Colonic mucosa (tissue), 4 donors: Measurements from ENCODE around the gene GNGT1. TPM values are rescaled to one million over a fixed set of nuclear protein-coding genes. Genes with fewer than 3 reads are reported as not detected.

Experiments
- DNase-seq: peaks from one replicate; pipeline ENCODE4 v3.0.0-alpha.2; 2020
- H3K27ac ChIP-seq: fragments of 200-600 bp; one replicate; pipeline ENCODE4 v1.8.0; 2021
- H3K27me3 ChIP-seq: fragments of 200-600 bp; one replicate; pipeline ENCODE4 v1.8.0; 2021
- H3K36me3 ChIP-seq: fragments of 200-600 bp; one replicate; pipeline ENCODE4 v1.8.0; 2021
- H3K4me1 ChIP-seq: fragments of 200-600 bp; one replicate; pipeline ENCODE4 v1.8.0; 2021; ENCODE audit warnings: mild to moderate bottlenecking
- H3K4me3 ChIP-seq: fragments of 200-600 bp; one replicate; pipeline ENCODE4 v1.8.0; 2021
- H3K9ac ChIP-seq, 2 donors: one replicate each; pipeline ENCODE4 v1.7.0; 2013; ENCODE audit warnings: control low read depth in 2 of 2, low read depth in 2 of 2, low read length in 2 of 2
- H3K9me3 ChIP-seq: fragments of 200-600 bp; one replicate; pipeline ENCODE4 v1.8.0; 2021
- intact Hi-C: fragments of 100-400 bp; cut with DNase I; formaldehyde crosslinking; loops from one replicate; pipeline ENCODE4 v1.14.1; 2022
- total RNA-seq, 2 donors: library from RNA; stranded (reverse); fragmentation: NEBNext Ultra II Directional in 1 of 2; extraction: Animal tissue kit (Norgen Biotek cat#: 25700) in 1 of 2; gene quantifications; one replicate each; pipeline ENCODE4 v1.2.1, GENCODE V29; 2021
- TF ChIP-seq, protein P1 (sequence below): fragments of 200-600 bp; IDR thresholded peaks from one replicate; pipeline ENCODE4 v1.8.0; 2022; ENCODE audit warnings: antibody characterized with exemption, mild to moderate bottlenecking
- donor health status: healthy.
- donor health status: DM: no; HTN: no; CAD: no.
- donor health status: DM: no; HTN: no; CAD: no.

The GNGT1 gene
- total RNA-seq: not detected

DNA sequence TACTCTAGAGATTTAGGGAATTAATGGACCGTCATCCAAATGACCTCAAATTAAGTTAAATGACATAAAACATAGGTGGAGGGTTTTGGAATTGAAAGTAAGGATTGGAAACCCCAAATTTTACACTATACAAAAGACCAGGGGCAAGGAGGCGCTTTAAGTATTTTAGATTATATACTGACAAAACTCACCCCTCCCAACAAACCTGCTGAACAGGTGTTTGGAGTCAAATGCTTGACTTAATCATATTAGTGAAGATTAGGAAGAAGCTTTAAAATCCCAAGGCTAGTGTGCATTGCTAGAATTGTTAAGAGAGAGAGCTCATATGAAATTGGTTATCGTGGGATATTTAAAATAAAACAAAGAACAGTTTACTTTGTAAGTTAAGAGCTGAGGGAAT lies at the start of gene GNGT1:
GNGT1 (plus strand) TSS at position 301 of the 400 bp plus-strand sequence. CDS start 180 bp downstream, outside the sequence.
- intact Hi-C loops: no loop called here
- Histone ChIP-seq H3K4me3 (no peak within 1 kb of the TSS), H3K36me3 (no peaks in the 10 kb centered on the region), H3K27me3 (no peaks in the 10 kb centered on the region), H3K27ac (no peak within 1 kb of the TSS), H3K9ac (no peak within 1 kb of the TSS), H3K4me1 (no peaks in the 10 kb centered on the region), H3K9me3 (no peaks in the 10 kb centered on the region)
- TF ChIP-seq, protein P1, sequence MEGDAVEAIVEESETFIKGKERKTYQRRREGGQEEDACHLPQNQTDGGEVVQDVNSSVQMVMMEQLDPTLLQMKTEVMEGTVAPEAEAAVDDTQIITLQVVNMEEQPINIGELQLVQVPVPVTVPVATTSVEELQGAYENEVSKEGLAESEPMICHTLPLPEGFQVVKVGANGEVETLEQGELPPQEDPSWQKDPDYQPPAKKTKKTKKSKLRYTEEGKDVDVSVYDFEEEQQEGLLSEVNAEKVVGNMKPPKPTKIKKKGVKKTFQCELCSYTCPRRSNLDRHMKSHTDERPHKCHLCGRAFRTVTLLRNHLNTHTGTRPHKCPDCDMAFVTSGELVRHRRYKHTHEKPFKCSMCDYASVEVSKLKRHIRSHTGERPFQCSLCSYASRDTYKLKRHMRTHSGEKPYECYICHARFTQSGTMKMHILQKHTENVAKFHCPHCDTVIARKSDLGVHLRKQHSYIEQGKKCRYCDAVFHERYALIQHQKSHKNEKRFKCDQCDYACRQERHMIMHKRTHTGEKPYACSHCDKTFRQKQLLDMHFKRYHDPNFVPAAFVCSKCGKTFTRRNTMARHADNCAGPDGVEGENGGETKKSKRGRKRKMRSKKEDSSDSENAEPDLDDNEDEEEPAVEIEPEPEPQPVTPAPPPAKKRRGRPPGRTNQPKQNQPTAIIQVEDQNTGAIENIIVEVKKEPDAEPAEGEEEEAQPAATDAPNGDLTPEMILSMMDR: no peak
- DNase-seq: no peak

DNA sequence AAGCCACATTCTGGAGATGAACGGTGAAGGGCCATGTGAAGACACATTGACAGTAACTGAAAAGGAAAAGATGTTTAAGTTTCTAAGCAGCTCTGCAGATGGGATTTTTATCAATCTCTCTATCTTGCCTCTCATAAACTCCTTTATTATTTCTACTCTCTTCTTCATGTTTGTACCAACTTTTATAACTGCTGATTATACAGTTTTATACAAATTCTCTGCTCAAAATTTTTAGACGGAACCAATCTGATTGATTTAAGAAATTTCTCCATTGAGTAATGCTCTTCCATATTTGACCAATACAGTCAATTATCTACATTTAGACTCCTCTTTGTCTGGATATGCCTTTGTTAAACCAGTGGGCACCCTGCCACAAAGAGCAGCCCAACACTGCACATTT lies 47.5 kb upstream of the GNGT1 start:
- intact Hi-C loops: no loop called here
- Histone ChIP-seq H3K4me1 (no peaks in the 10 kb centered on the region), H3K9ac (no peak overlapping the region), H3K4me3 (no peak overlapping the region), H3K27me3 (no peaks in the 10 kb centered on the region), H3K27ac (no peak overlapping the region), H3K36me3 (no peaks in the 10 kb centered on the region), H3K9me3 (no peaks in the 10 kb centered on the region)
- TF ChIP-seq, protein P1: no peak
- no peak for DNase-seq

DNA sequence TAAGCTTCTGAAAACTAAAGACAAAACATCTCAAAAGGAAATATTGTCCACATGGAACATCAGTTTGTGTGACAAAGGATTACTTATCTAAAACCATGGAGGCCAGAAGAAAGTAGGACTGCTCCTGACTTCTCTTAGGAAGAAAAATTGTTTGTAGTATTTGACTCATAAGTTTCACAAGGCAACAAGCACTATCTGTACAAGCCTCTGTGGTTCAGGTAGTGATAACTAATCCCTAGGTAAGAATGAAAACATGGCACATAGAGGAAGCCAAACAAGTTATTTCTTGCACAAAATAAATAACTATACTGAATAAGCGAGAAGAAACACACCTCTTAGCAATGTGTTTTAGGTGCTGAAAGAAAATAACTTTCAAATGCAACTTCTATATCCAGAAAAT lies 46.1 kb upstream of the GNGT1 start:
- Histone ChIP-seq H3K36me3 (no peaks in the 10 kb centered on the region), H3K27ac (no peak overlapping the region), H3K4me1 (no peaks in the 10 kb centered on the region), H3K27me3 (no peaks in the 10 kb centered on the region), H3K4me3 (no peak overlapping the region), H3K9ac (no peak overlapping the region), H3K9me3 (no peaks in the 10 kb centered on the region)
- TF ChIP-seq, protein P1: no peak
- no peak for DNase-seq
- intact Hi-C loops: no loop called here

DNA sequence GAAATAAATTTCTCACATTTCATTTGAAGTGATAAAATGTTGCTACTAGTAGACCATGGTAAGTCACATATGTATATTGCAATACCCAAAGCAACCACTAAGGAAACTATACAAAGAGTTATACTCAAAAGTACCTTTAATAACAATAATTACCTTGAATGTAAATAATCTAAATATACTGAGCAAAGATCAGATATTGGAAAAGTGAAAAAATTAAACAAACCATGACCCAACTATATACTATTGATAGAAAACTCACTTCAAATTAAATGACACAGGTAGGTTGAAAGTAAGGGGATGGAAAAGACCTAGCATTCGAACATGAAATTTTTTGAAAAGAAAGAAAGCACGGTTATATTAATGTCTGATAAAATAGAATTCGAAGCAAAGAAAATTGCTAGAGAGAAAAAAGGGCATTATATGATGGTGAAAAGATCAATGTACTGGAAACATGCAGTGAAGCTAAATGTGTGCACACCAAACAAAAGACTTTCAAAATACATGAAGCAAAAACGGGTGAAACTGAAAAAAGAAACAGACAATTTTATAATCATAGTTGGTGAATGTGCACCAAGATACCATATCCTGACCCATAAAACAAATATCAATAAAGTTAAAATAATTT lies 44.9 kb upstream of the GNGT1 start:
- intact Hi-C loops: no loop called here
- no peak overlapping the region for H3K4me3 ChIP-seq
- TF ChIP-seq, protein P1: peak; percentile 21
- H3K4me1 ChIP-seq: no peaks in the 10 kb centered on the region
- no peaks in the 10 kb centered on the region for H3K36me3 ChIP-seq
- no peak for DNase-seq
- no peak overlapping the region for H3K27ac ChIP-seq
- H3K27me3 ChIP-seq: no peaks in the 10 kb centered on the region
- H3K9ac ChIP-seq: no peak overlapping the region
- H3K9me3 ChIP-seq: no peaks in the 10 kb centered on the region

DNA sequence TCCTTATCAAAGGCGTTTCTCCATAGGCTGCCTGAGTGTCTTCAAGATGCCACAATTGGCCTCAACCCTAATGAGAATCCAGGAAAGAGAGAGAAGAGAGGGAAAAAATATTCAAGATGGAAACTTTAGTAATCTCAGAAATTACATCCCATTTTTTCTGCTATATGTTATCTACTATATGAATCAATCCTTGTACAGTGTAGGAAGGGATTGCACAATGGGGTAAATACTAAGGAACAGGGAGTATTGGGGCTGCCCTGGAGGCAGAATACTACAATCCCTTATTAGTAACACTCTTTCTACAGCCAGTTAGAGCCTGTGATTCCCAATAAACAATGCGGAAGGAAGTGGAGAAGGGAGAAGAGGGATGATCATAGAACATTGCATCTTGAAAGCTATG lies 43.7 kb upstream of the GNGT1 start:
- no peak overlapping the region for H3K4me3 ChIP-seq
- H3K9ac ChIP-seq: no peak overlapping the region
- no peaks in the 10 kb centered on the region for H3K36me3 ChIP-seq
- no peak for DNase-seq
- TF ChIP-seq, protein P1: no peak
- intact Hi-C loops: no loop called here
- no peaks in the 10 kb centered on the region for H3K27me3 ChIP-seq
- H3K27ac ChIP-seq: no peak overlapping the region
- no peaks in the 10 kb centered on the region for H3K9me3 ChIP-seq
- H3K4me1 ChIP-seq: no peaks in the 10 kb centered on the region
